HepG2 (cell line): Measurements from ENCODE around the gene RPL35A. TPM values are rescaled to one million over a fixed set of nuclear protein-coding genes. Genes with fewer than 3 reads are reported as not detected.

Experiments
- CCAR2 ChIP-seq: fragments of 200-400 bp; formaldehyde crosslinking; optimal IDR thresholded peaks from 2 replicates; pipeline ENCODE3; 2018; ENCODE audit warnings: low read depth, mild to moderate bottlenecking, low read length, moderate library complexity
- ERF ChIP-seq: IDR thresholded peaks from 2 replicates; pipeline ENCODE4 v1.6.1; 2018; ENCODE audit warnings: missing biosample characterization, missing genetic modification reagents
- HNRNPL ChIP-seq: fragments of 200-400 bp; formaldehyde crosslinking; IDR thresholded peaks from 2 replicates; pipeline ENCODE4 v1.6.1; 2017; ENCODE audit warnings: mild to moderate bottlenecking, low read depth, low read length
- KDM3A ChIP-seq: IDR thresholded peaks from 2 replicates; pipeline ENCODE4 v1.6.1; 2018; ENCODE audit warnings: low read depth, missing compliant biosample characterization
- MTA1 ChIP-seq: sonication (generic); formaldehyde crosslinking; IDR thresholded peaks from 2 replicates; pipeline ENCODE4 v1.4.0; 2020; ENCODE audit warnings: missing genetic modification reagents, mild to moderate bottlenecking, borderline replicate concordance
- MZF1 ChIP-seq: sonication (generic); formaldehyde crosslinking; IDR thresholded peaks from 2 replicates; pipeline ENCODE4 v1.8.1; 2023; ENCODE audit warnings: mild to moderate bottlenecking, missing genetic modification reagents, borderline replicate concordance
- NCOA1 ChIP-seq: sonication (generic); formaldehyde crosslinking; IDR thresholded peaks from 2 replicates; pipeline ENCODE4 v1.9.0; 2021; ENCODE audit warnings: missing genetic modification reagents
- NR2F1 ChIP-seq, 2 experiments: fragments of 450-650 bp in 1 of 2; formaldehyde crosslinking in 1 of 2; IDR thresholded peaks; 2 replicates each; pipeline versions ENCODE4 v1.5.0 to v1.6.1; 2016 to 2020; ENCODE audit warnings: mild to moderate bottlenecking in 1 of 2, missing compliant biosample characterization in 1 of 2, missing genetic modification reagents in 1 of 2, moderate library complexity in 1 of 2
- PRMT3 ChIP-seq: sonication (generic); formaldehyde crosslinking; IDR thresholded peaks from 2 replicates; pipeline ENCODE4 v1.8.1; 2022; ENCODE audit warnings: low read depth, mild to moderate bottlenecking, moderate library complexity, missing genetic modification reagents, borderline replicate concordance
- RARA ChIP-seq: IDR thresholded peaks from 2 replicates; pipeline ENCODE4 v1.6.1; 2016; ENCODE audit warnings: missing genetic modification reagents, missing compliant biosample characterization
- SIX4 ChIP-seq: sonication (generic); formaldehyde crosslinking; IDR thresholded peaks from 2 replicates; pipeline ENCODE4 v1.4.0; 2020; ENCODE audit warnings: missing genetic modification reagents
- SMAD3 ChIP-seq: sonication (generic); formaldehyde crosslinking; IDR thresholded peaks from 2 replicates; pipeline ENCODE4 v1.4.0; 2020; ENCODE audit warnings: missing genetic modification reagents
- SNRNP70 ChIP-seq: fragments of 200-400 bp; formaldehyde crosslinking; IDR thresholded peaks from 2 replicates; pipeline ENCODE4 v1.6.1; 2017; ENCODE audit warnings: mild to moderate bottlenecking, low read depth, low read length, moderate library complexity
- TBP ChIP-seq: sonication (generic); formaldehyde crosslinking; IDR thresholded peaks from 2 replicates; pipeline ENCODE4 v1.5.0; 2020; ENCODE audit warnings: missing genetic modification reagents
- THAP11 ChIP-seq: IDR thresholded peaks from 2 replicates; pipeline ENCODE4 v1.6.1; 2016; ENCODE audit warnings: missing biosample characterization, missing genetic modification reagents
- TMF1 ChIP-seq: sonication (generic); formaldehyde crosslinking; IDR thresholded peaks from 2 replicates; pipeline ENCODE4 v1.8.1; 2022; ENCODE audit warnings: low read depth, missing genetic modification reagents
- ZBTB46 ChIP-seq: sonication (generic); formaldehyde crosslinking; IDR thresholded peaks from 2 replicates; pipeline ENCODE4 v1.4.0; 2020; ENCODE audit warnings: mild to moderate bottlenecking, missing genetic modification reagents, borderline replicate concordance
- ZNF121 ChIP-seq: sonication (generic); formaldehyde crosslinking; IDR thresholded peaks from 2 replicates; pipeline ENCODE4 v1.5.0; 2020; ENCODE audit warnings: mild to moderate bottlenecking, missing genetic modification reagents
- ZNF292 ChIP-seq: sonication (generic); formaldehyde crosslinking; IDR thresholded peaks from 2 replicates; pipeline ENCODE4 v1.8.1; 2022; ENCODE audit warnings: mild to moderate bottlenecking, low read depth, missing genetic modification reagents, borderline replicate concordance
- ZNF468 ChIP-seq: sonication (generic); formaldehyde crosslinking; IDR thresholded peaks from 2 replicates; pipeline ENCODE4 v1.8.0; 2022; ENCODE audit warnings: mild to moderate bottlenecking, moderate library complexity, missing genetic modification reagents
- ZNF550 ChIP-seq: sonication (generic); formaldehyde crosslinking; IDR thresholded peaks from 2 replicates; pipeline ENCODE4 v1.4.0; 2020; ENCODE audit warnings: mild to moderate bottlenecking, missing genetic modification reagents, borderline replicate concordance
- ZSCAN20 ChIP-seq: sonication (generic); formaldehyde crosslinking; IDR thresholded peaks from 2 replicates; pipeline ENCODE4 v1.4.0; 2020; ENCODE audit warnings: missing genetic modification reagents, mild to moderate bottlenecking, borderline replicate concordance
- polyA plus RNA-seq, 8 experiments: library from polyadenylated mRNA; depleted of rRNA in 3 of 8; stranded (reverse) in 7 of 8; unstranded in 1 of 8; fragments of >200 nt; fragmentation: Illumina TruSeq in 4 of 8; extraction: Trizol in 4 of 8; gene quantifications; 2 replicates each; pipeline versions ENCODE4 v1.2.1 to v1.2.3, GENCODE V29; 2011 to 2016; ENCODE audit warnings: low read depth in 4 of 8, missing spikeins in 1 of 8, mixed read lengths in 1 of 8; ENCODE audit not compliant: insufficient read depth in 1 of 8
- total RNA-seq, 5 experiments: library from RNA; depleted of rRNA; stranded (reverse); fragments of >200 nt; fragmentation: Illumina TruSeq; extraction: Trizol; gene quantifications; 2 replicates each; pipeline ENCODE4 v1.2.3, GENCODE V29; 2016; ENCODE audit warnings: low read depth in 1 of 5
- TF ChIP-seq, protein P1 (sequence below): sonication (generic); formaldehyde crosslinking; IDR thresholded peaks from 2 replicates; pipeline ENCODE4 v1.5.0; 2020; ENCODE audit warnings: missing genetic modification reagents
- TF ChIP-seq, protein P2 (sequence below): IDR thresholded peaks from 2 replicates; pipeline ENCODE4 v1.6.1; 2016; ENCODE audit warnings: mild to moderate bottlenecking
- TF ChIP-seq, protein P3 (sequence below): sonication (generic); formaldehyde crosslinking; IDR thresholded peaks from 2 replicates; pipeline ENCODE4 v1.5.1; 2020; ENCODE audit warnings: missing genetic modification reagents, mild to moderate bottlenecking, borderline replicate concordance

RPL35A gene
- total and polyA plus RNA-seq, 2 of the 13 experiments (the other 11 are each of a cell fraction or from before 2014, with no cell fraction given), result 1,001 to 1,582 TPM

GRCh38 chr3:197906023-197906849 lies 43.8 kb upstream of the RPL35A start (continued):
- TF ChIP-seq, protein P1, sequence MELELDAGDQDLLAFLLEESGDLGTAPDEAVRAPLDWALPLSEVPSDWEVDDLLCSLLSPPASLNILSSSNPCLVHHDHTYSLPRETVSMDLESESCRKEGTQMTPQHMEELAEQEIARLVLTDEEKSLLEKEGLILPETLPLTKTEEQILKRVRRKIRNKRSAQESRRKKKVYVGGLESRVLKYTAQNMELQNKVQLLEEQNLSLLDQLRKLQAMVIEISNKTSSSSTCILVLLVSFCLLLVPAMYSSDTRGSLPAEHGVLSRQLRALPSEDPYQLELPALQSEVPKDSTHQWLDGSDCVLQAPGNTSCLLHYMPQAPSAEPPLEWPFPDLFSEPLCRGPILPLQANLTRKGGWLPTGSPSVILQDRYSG (CRISPR knock-in tag), result no peak
- 0 out of 2 replicates have a peak, but pooled peaks have one; percentile 37 for TF ChIP-seq SMAD3
- TF ChIP-seq ZNF468 (CRISPR knock-in tag), result no peak
- TF ChIP-seq, protein P2, sequence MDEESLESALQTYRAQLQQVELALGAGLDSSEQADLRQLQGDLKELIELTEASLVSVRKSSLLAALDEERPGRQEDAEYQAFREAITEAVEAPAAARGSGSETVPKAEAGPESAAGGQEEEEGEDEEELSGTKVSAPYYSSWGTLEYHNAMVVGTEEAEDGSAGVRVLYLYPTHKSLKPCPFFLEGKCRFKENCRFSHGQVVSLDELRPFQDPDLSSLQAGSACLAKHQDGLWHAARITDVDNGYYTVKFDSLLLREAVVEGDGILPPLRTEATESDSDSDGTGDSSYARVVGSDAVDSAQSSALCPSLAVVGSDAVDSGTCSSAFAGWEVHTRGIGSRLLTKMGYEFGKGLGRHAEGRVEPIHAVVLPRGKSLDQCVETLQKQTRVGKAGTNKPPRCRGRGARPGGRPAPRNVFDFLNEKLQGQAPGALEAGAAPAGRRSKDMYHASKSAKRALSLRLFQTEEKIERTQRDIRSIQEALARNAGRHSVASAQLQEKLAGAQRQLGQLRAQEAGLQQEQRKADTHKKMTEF (CRISPR knock-in tag), result peak; percentile 67; the same call in 1 of the 2 replicates
- no peak for TF ChIP-seq CCAR2
- TF ChIP-seq KDM3A (CRISPR knock-in tag), result 0 out of 2 replicates have a peak, but pooled peaks have one; percentile 40
- no peak for TF ChIP-seq SNRNP70
- no peak for TF ChIP-seq SIX4 (CRISPR knock-in tag)
- TF ChIP-seq, protein P3, sequence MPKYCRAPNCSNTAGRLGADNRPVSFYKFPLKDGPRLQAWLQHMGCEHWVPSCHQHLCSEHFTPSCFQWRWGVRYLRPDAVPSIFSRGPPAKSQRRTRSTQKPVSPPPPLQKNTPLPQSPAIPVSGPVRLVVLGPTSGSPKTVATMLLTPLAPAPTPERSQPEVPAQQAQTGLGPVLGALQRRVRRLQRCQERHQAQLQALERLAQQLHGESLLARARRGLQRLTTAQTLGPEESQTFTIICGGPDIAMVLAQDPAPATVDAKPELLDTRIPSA (CRISPR knock-in tag), result no peak
- TF ChIP-seq PRMT3 (CRISPR knock-in tag), result no peak
- TF ChIP-seq HNRNPL, result no peak
- TF ChIP-seq TBP (CRISPR knock-in tag), result no peak
- peak; percentile 59; the same call in 1 of the 2 replicates for TF ChIP-seq ERF
- no peak for TF ChIP-seq MZF1 (CRISPR knock-in tag)
- no peak for TF ChIP-seq NR2F1 (CRISPR knock-in tag; IDR thresholded peaks at IDR 0.05)
- no peak for TF ChIP-seq ZNF292
- no peak for TF ChIP-seq NCOA1
- TF ChIP-seq ZNF121 (CRISPR knock-in tag), result peak; percentile 19; the same call in 1 of the 2 replicates
- no peak for TF ChIP-seq ZSCAN20 (CRISPR knock-in tag)
- no peak for TF ChIP-seq ZNF550
- peak; percentile 43; the same call in 1 of the 2 replicates for TF ChIP-seq THAP11
- TF ChIP-seq ZBTB46 (CRISPR knock-in tag), result no peak
- TF ChIP-seq TMF1 (CRISPR knock-in tag), result no peak
- no peak for TF ChIP-seq RARA (CRISPR knock-in tag)
- no peak for TF ChIP-seq MTA1 (CRISPR knock-in tag)
